ENCODE results near the gene LRBA.

DNA sequence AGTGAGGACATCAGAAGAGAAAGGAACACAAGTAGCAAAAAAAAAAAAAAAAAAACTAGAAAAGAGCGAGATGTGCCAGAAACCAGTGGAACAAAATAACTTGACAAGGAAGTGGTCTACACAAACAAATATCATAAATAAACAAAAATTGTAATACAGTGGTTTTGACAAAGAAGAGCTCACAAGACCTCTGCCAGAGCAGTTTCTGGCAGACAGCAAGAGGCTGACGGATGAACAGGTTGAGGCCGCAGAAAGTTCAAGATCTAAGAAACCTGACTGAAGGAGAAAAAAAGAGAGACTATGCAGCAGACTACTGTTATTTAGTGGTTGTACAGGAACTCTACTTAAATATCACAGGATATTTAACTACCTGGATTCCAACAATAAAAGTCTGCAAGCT, 367.0 kb downstream of the LRBA start:
- no peak for TF ChIP-seq POLR2AphosphoS5 (IDR thresholded peaks at IDR 0.05; ENCODE audit: low read depth, low read length)
- TF ChIP-seq POLR2A (IDR thresholded peaks at IDR 0.05; ENCODE audit: low read depth, low read length), result no peak
- TF ChIP-seq PAX5 (IDR thresholded peaks at IDR 0.05; ENCODE audit: insufficient read depth, low read length, severe bottlenecking), result no peak
- TF ChIP-seq TAF1 (IDR thresholded peaks at IDR 0.05; ENCODE audit: low read depth, low read length), result no peak
- TF ChIP-seq SPI1 (IDR thresholded peaks at IDR 0.05; ENCODE audit: low read depth, low read length), result no peak

All from GM12891 (cell line).